Muscle of arm (tissue), 12 donors: ENCODE data around the gene IL6ST. TPM values are rescaled to one million over a fixed set of nuclear protein-coding genes. Genes with fewer than 3 reads are reported as not detected.
"Not testable (repeated sequence)": the region's sequence is repeated elsewhere in the genome, so short reads cannot be mapped to it uniquely, and the experiment has no call there.

Source experiments
- DNase-seq: peaks from one replicate; pipeline ENCODE4 v3.0.0-alpha.2; 2013
- polyA plus RNA-seq, 12 donors: library from polyadenylated mRNA; unstranded; fragments of 120-200 nt; gene quantifications; one replicate each; pipeline ENCODE4 v1.2.1, GENCODE V29; 2013; ENCODE audit not compliant: insufficient read length in 12 of 12

Gene IL6ST
- polyA plus RNA-seq, 12 donors, result 55.6 to 131 (median 78.7) TPM; not detected in 1

GRCh38 chr5:55982957-55983381 is 11.8 kb downstream of the IL6ST start:
- no peak for DNase-seq

GRCh38 chr5:55973296-55973695 is 21.5 kb downstream of the IL6ST start:
- DNase-seq, result no peak

- DNase-seq, result no peak
Measured at GRCh38 chr5:55969956-55970355, 24.8 kb downstream of the IL6ST start.

- DNase-seq, result no peak
Measured at GRCh38 chr5:55966284-55966683, 28.5 kb downstream of the IL6ST start.

GRCh38 chr5:55965525-55965924 is 29.2 kb downstream of the IL6ST start:
- DNase-seq, result no peak

- DNase-seq, result no peak
Measured at GRCh38 chr5:55960779-55961178, 34.0 kb downstream of the IL6ST start.

GRCh38 chr5:55959208-55959607 is 35.6 kb downstream of the IL6ST start:
- DNase-seq, result no peak

- DNase-seq, result not testable (repeated sequence)
Measured at GRCh38 chr5:55941154-55941553, 53.6 kb downstream of the IL6ST start.

GRCh38 chr5:55937598-55937997 is 57.2 kb downstream of the IL6ST start:
- DNase-seq, result not testable (repeated sequence)

GRCh38 chr5:55936100-55936693 is 58.6 kb downstream of the IL6ST start:
- DNase-seq, result peak; percentile 80

GRCh38 chr5:55935371-55935770 is 59.4 kb downstream of the IL6ST start:
- DNase-seq, result no peak

GRCh38 chr5:55934720-55935119 is 60.0 kb downstream of the IL6ST start:
- DNase-seq, result no peak

GRCh38 chr5:55934115-55934613 is 60.6 kb downstream of the IL6ST start:
- DNase-seq, result no peak

- no peak for DNase-seq
Measured at GRCh38 chr5:55933377-55934114, 61.2 kb downstream of the IL6ST start.

GRCh38 chr5:55932700-55933099 is 62.1 kb downstream of the IL6ST start:
- DNase-seq, result no peak

- no peak for DNase-seq
Measured at GRCh38 chr5:55929020-55929799, 65.6 kb downstream of the IL6ST start.

GRCh38 chr5:55927861-55928655 is 66.7 kb downstream of the IL6ST start:
- no peak for DNase-seq

GRCh38 chr5:55926476-55926875 is 68.3 kb downstream of the IL6ST start:
- DNase-seq, result no peak

GRCh38 chr5:55925712-55926111 is 69.1 kb downstream of the IL6ST start:
- DNase-seq, result no peak

- DNase-seq, result no peak
Measured at GRCh38 chr5:55925181-55925580, 69.6 kb downstream of the IL6ST start.

GRCh38 chr5:55924744-55925143 is 70.0 kb downstream of the IL6ST start:
- no peak for DNase-seq
